Osteoblast (primary cell): Measurements from ENCODE around the gene TSPAN11. TPM values are rescaled to one million over a fixed set of nuclear protein-coding genes. Genes with fewer than 3 reads are reported as not detected.

Experiments
- DNase-seq: peaks from one replicate; pipeline ENCODE4 v3.0.0; 2011; ENCODE audit warnings: low spot score, mixed read lengths; ENCODE audit not compliant: insufficient read length; ENCODE audit errors: missing footprints
- H2AFZ ChIP-seq: 2 replicates; pipeline ENCODE4 v1.6.0; 2011; ENCODE audit warnings: mild to moderate bottlenecking, low read length
- H3K27ac ChIP-seq: 2 replicates; pipeline ENCODE4 v1.5.1; 2011; ENCODE audit warnings: mild to moderate bottlenecking, low read depth, low read length, moderate library complexity
- H3K27me3 ChIP-seq: 2 replicates; pipeline ENCODE4 v1.6.0; 2012; ENCODE audit warnings: mild to moderate bottlenecking, control low read depth, inconsistent platforms, low read length, moderate library complexity; ENCODE audit not compliant: insufficient read depth
- H3K36me3 ChIP-seq: 2 replicates; pipeline ENCODE4 v1.5.1; 2011; ENCODE audit warnings: mild to moderate bottlenecking, low read length, control low read depth, moderate library complexity; ENCODE audit not compliant: insufficient read depth
- H3K4me1 ChIP-seq: 2 replicates; pipeline ENCODE4 v1.5.1; 2011; ENCODE audit warnings: mild to moderate bottlenecking, low read length, control low read depth, moderate library complexity; ENCODE audit not compliant: insufficient read depth
- H3K4me2 ChIP-seq: 2 replicates; pipeline ENCODE4 v1.6.0; 2011; ENCODE audit warnings: mild to moderate bottlenecking, low read length; ENCODE audit not compliant: insufficient read depth
- H3K4me3 ChIP-seq: fragments of 200-600 bp; sonication (generic); 3 replicates; pipeline ENCODE4 v1.5.1; 2012; ENCODE audit warnings: mild to moderate bottlenecking, low read length, inconsistent platforms; ENCODE audit not compliant: insufficient read depth
- H3K79me2 ChIP-seq: 2 replicates; pipeline ENCODE4 v1.6.0; 2012; ENCODE audit warnings: mild to moderate bottlenecking, low read length, control low read depth, inconsistent platforms; ENCODE audit not compliant: insufficient read depth
- H3K9me3 ChIP-seq: 2 replicates; pipeline ENCODE4 v1.5.1; 2011; ENCODE audit warnings: low read depth, low read length, control low read depth
- H4K20me1 ChIP-seq: 2 replicates; pipeline ENCODE4 v1.6.0; 2012; ENCODE audit warnings: mild to moderate bottlenecking, low read length, control low read depth; ENCODE audit not compliant: insufficient read depth
- total RNA-seq: library from RNA; depleted of rRNA; stranded (reverse); fragments of >200 nt; gene quantifications from 2 replicates; pipeline ENCODE4 v1.2.3, GENCODE V29; 2012
- TF ChIP-seq, protein P1 (sequence below): IDR thresholded peaks from 2 replicates; pipeline ENCODE4 v1.5.1; 2011; ENCODE audit warnings: mild to moderate bottlenecking, low read depth, low read length, moderate library complexity; ENCODE audit errors: extremely low read depth

TSPAN11 gene
- total RNA-seq, 1 donor: 5.4 TPM

GRCh38 chr12:30934811-30935210 lies 8.3 kb downstream of the TSPAN11 start:
- TF ChIP-seq, protein P1, sequence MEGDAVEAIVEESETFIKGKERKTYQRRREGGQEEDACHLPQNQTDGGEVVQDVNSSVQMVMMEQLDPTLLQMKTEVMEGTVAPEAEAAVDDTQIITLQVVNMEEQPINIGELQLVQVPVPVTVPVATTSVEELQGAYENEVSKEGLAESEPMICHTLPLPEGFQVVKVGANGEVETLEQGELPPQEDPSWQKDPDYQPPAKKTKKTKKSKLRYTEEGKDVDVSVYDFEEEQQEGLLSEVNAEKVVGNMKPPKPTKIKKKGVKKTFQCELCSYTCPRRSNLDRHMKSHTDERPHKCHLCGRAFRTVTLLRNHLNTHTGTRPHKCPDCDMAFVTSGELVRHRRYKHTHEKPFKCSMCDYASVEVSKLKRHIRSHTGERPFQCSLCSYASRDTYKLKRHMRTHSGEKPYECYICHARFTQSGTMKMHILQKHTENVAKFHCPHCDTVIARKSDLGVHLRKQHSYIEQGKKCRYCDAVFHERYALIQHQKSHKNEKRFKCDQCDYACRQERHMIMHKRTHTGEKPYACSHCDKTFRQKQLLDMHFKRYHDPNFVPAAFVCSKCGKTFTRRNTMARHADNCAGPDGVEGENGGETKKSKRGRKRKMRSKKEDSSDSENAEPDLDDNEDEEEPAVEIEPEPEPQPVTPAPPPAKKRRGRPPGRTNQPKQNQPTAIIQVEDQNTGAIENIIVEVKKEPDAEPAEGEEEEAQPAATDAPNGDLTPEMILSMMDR: no peak
- no peak for DNase-seq
- Histone ChIP-seq H3K4me3 (no peak overlapping the region), H3K27me3 (peaks cover 12% of the 10 kb centered on the region), H3K27ac (no peak overlapping the region), H3K9me3 (no peaks in the 10 kb centered on the region), H3K36me3 (no peaks in the 10 kb centered on the region), H2AFZ (no peak overlapping the region), H3K4me1 (no peaks in the 10 kb centered on the region), H3K79me2 (no peaks in the 10 kb centered on the region), H4K20me1 (no peaks in the 10 kb centered on the region), H3K4me2 (no peak overlapping the region)

GRCh38 chr12:30936036-30936435 lies 9.5 kb downstream of the TSPAN11 start:
- no peaks in the 10 kb centered on the region for H3K36me3 ChIP-seq
- no peak for DNase-seq
- no peaks in the 10 kb centered on the region for H3K9me3 ChIP-seq
- TF ChIP-seq, protein P1: no peak
- H3K4me1 ChIP-seq: no peaks in the 10 kb centered on the region
- no peaks in the 10 kb centered on the region for H4K20me1 ChIP-seq
- no peak overlapping the region for H2AFZ ChIP-seq
- peaks cover 12% of the 10 kb centered on the region for H3K27me3 ChIP-seq
- no peaks in the 10 kb centered on the region for H3K79me2 ChIP-seq
- no peak overlapping the region for H3K4me2 ChIP-seq
- no peak overlapping the region for H3K4me3 ChIP-seq
- H3K27ac ChIP-seq: no peak overlapping the region

DNA sequence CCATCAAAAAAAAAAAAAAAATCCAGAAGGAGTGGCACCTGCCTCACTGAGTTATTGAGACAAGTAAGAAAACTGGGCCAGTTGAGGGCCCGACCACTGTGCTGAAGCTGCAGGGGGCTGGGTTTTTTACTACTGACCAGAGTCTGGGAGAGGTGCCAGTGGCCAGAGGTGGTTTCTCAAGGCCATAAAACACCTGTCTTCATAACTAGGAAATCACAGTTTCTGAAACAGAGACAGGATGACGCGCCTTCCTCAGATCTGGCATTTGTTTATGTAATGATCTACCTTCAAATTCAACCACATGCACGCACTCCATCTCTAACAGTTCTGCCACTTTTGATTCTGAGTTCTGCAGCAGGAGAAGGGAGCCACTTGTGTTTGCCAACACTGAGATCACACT lies 12.7 kb downstream of the TSPAN11 start:
- Histone ChIP-seq H3K4me2 (no peak overlapping the region), H3K9me3 (no peaks in the 10 kb centered on the region), H2AFZ (no peak overlapping the region), H3K36me3 (no peaks in the 10 kb centered on the region), H4K20me1 (no peaks in the 10 kb centered on the region), H3K4me1 (no peaks in the 10 kb centered on the region), H3K27ac (no peak overlapping the region), H3K79me2 (no peaks in the 10 kb centered on the region), H3K4me3 (no peak overlapping the region), H3K27me3 (peaks cover 12% of the 10 kb centered on the region)
- DNase-seq: no peak
- TF ChIP-seq, protein P1: no peak

DNA sequence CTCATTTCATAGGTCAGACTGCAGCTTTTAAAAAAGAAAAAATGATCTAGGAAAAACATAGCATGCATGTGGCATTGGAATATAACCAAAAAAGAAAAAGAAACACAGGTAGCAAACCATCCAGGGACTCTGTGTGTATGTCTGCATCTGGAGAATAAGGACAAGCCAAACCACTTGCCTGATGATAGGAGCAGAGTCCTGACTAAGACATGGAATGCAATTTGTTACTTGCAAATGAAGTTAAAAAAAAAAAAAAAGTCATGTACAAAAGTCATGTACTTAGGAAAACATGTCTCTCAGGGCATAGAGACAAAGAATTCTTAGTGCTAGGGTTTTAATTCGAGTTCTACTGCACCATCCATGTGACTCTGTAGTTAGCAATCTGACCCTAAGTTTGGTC lies 15.9 kb downstream of the TSPAN11 start:
- TF ChIP-seq, protein P1: no peak

More for the DNA sequence above, 15.9 kb downstream of the TSPAN11 start:
- no peak overlapping the region for H2AFZ ChIP-seq
- no peak overlapping the region for H3K4me2 ChIP-seq
- no peak overlapping the region for H3K4me3 ChIP-seq
- H3K9me3 ChIP-seq: no peaks in the 10 kb centered on the region
- H3K79me2 ChIP-seq: no peaks in the 10 kb centered on the region
- no peak overlapping the region for H3K27ac ChIP-seq
- no peaks in the 10 kb centered on the region for H4K20me1 ChIP-seq
- H3K36me3 ChIP-seq: no peaks in the 10 kb centered on the region
- H3K4me1 ChIP-seq: no peaks in the 10 kb centered on the region
- peaks cover 9% of the 10 kb centered on the region for H3K27me3 ChIP-seq
- no peak for DNase-seq
